Fibroblast of gingiva (primary cell): ENCODE data around the gene ALKBH5.

Source experiments
- DNase-seq: peaks from one replicate; pipeline ENCODE4 v3.0.0-alpha.2; 2011; ENCODE audit warnings: low read depth

The ALKBH5 gene

GRCh38 chr17:18158022-18158600 is 25.5 kb upstream of the ALKBH5 start:
- DNase-seq = peak; percentile 84

DNA sequence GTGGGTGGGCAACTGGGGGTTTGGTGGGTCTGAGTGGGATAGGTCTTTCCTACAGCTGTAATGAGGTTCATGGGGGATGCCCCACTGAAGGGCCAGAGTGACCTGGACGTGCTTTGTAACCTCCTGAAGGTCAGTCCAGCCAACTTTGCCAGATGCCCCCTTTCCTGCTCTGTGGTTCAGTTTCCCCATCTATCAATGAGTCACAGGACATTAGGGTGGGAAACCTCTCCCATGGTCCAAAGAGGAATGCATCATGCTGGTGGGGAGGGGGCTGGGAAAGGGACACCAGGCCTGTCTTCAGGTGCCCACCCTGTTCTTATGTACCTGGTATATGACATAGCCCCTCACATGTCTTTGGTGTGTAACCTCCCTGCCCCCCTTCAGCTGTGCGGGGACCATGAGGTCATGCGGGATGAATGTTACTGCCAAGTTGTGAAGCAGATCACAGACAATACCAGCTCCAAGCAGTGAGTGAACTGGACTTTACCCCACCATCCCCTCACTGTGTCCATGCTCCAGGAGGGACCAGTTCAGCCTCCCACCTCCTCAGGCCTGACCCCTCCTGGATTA is 24.0 kb upstream of the ALKBH5 start:
- DNase-seq = no peak

DNA sequence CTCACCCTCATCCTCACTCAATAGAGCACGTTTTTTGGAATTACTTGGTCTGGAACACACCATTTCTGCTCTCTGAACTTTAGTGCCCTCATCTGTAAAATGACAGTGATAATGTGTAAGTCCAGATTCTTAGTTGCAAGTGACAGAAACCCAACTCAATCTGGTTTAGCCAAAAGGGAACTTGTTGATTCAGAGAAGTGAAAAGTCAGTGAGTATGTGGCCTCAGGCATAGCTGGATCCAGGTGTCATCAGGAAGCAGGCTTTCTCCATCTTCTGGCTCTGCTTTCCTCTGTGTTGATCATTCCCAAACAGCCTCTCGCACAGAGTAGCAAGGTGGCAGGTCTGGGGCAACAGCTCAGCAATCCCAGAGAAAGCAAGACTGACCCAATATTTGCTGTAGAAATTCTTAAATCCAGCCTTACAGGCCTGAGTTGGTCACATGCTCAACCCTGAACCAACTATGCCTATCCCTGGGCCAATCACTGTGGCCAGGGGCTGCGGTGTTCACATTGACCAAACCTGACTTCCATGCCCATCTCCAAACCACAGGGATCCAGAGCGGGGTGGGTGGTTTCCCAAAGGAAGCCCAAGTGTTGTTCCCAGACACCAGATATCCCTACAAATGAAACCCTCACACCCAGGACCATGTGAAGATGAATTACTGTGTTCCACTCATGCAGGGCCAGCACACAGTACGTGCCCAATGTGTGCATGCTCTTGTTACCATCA is 23.3 kb upstream of the ALKBH5 start:
- DNase-seq = no peak

DNA sequence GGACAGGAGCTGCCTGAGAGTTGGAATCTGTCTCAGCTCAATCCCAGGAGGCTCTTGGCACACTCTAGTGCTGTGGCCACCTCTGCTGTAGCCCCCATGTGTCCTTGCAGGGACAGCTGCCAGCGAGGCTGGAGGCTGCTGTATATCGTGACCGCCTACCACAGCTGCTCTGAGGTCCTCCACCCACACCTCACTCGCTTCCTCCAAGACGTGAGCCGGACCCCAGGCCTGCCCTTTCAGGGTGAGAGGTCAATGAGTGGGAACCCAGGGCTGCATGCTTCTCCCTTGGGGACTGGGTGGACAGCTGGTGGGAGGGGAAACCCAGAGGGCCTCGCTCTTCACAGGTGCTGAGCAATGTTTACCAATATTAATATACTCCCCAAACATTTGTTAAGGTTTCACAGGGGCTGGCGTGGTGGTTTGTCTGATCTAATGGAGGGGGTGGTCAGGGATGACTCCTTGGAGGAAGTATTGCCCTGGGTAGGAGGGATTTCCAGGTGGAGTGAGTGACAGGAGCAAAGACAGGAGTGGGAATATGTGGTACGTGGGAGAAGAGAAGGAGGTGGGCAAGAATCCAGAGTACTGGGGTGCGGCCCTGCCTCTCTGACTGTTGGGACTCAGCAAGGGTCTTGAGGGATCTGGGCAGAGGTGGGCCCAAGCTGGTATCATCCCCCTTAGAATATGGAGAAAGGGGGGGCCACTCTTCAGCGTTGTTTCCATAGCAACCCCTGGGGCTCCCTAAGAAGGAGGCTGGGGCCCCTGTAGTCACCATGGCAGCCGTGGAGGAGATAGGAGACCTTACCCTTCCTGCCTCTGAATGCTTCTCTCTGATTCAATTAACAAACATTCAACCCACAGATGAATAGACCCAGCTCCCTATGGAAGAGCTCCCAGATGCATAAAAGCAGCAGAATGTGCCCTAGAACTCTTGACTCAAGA is 22.2 kb upstream of the ALKBH5 start:
- no peak for DNase-seq

GRCh38 chr17:18163547-18163946 is 20.1 kb upstream of the ALKBH5 start:
- DNase-seq = no peak

DNA sequence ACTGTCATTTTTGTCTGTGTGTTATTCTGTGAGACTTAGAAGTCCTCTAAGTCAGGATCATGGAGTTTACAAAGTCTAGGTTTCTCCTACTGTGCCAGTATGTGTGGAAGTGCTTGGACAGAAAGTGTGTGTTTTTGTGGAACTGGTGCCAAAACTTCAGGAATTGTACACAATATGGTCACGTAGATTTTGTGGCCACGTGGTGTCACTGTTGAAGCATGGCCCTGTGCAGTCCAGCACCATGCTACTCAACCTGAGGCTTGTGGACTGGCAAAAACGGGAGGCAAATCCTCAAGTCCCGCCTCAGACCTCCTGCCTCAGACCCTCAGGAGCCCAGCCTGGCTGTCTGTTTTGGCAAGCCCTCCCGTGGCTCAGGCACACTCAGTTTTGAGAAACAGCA is 16.7 kb upstream of the ALKBH5 start:
- no peak for DNase-seq

DNA sequence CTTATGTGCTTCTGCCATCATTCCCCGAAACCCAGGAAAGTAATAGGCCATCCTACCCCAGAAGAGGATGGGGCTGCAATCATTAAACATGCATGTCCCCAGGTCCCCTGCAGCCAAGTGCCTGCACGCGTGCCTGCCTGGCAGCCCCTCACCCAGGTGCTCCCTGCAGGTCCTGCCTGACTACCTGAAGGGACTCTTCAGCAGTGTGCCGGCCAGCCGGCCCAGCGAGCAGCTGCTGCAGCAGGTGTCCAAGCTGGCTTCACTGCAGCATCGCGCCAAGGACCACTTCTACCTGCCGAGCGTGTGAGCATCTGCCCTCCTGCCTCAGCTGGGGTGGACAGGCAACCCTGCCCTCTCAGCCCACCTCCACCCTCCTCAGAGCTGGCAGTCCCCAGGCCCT is 16.2 kb upstream of the ALKBH5 start:
- no peak for DNase-seq

DNA sequence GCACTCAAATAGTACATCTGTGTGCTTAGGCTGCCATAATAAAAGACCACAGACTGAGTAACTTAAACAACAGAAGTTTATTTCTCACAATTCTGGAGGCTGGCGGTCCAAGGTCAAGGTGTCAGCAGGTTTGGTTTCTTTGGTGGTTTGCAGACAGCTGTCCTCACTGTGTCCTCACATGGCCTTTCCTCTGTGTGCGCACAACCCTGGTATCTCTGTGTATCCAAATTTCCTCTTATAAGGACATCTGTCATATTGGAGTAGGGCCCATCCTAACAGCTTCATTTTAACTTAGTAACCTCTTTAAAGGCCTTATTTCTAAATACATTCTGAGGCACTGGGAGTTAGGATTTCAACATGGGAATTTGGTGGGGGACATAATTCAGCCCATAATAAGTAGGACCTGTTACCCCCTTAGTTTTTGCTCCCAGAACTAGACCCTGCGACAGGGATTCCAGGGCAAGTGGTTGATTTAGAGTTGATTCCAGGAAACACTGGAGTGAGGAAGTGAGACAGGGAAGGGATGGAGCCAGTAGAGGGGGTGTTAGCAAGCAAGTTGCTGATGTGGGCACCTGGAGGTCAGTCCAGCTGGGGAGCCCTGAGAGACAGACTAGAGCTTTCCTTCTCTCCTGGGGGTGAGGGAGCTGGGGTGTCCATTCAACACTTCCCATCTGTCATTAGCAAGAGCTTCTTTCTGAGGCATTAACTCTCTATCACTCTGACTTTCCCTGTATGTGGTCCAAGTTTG is 10.9 kb upstream of the ALKBH5 start:
- DNase-seq = no peak

DNA sequence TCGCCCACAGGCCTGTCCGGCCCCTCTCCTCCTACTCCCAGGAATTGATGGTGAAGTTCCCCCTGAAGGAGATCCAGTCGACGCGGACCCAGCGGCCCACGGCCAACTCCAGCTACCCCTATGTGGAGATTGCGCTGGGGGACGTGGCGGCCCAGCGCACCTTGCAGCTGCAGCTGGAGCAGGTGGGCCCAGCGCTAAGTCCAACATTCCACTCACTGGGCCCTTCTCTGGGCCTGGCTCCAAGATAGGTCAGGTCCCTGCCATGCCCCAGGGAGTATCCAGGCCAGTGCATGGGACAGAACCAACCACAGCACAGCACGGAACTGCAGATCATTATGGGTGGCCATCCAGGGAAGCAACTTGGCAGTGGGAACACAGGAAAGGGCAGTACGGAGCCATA is 9.9 kb upstream of the ALKBH5 start:
- DNase-seq = no peak

DNA sequence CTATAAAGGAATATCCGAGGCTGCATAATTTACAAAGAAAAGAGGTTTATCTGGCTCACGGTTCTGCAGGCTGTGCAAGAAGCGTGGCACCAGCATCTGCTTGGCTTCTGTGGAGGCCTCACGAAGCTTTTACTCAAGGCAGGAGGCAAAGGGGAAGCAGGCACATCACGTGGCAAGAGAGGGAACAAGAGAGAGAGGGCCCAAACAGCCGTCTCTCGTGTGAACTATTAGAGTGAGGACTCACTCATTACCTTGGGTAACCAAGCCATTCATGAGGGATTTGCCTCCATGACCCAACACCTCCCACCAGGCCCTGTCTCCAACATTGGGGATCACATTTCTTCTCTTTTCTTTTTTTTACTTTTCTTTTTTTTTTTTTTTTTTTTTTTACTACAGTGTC is 7.5 kb upstream of the ALKBH5 start:
- no peak for DNase-seq

- DNase-seq = no peak
Observed at GRCh38 chr17:18177133-18177532, 6.5 kb upstream of the ALKBH5 start.

DNA sequence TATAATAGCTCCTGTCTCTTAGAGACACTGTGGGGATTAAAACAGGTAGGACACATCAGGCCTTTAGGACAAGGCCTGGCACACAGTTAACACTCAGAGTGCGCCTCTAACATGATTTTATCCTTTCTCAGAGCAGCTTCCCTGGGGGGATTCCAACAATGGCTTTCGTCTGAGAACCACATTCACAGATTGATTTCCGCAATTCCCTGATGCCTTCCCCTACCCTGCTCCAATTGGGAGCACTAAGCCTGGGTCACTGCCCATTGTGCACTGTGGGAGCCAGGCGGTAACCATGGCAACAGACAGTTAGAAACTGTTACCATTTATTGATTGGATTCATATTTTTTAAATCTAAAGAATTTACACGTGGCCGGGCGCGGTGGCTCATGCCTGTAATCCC is 5.9 kb upstream of the ALKBH5 start:
- no peak for DNase-seq

DNA sequence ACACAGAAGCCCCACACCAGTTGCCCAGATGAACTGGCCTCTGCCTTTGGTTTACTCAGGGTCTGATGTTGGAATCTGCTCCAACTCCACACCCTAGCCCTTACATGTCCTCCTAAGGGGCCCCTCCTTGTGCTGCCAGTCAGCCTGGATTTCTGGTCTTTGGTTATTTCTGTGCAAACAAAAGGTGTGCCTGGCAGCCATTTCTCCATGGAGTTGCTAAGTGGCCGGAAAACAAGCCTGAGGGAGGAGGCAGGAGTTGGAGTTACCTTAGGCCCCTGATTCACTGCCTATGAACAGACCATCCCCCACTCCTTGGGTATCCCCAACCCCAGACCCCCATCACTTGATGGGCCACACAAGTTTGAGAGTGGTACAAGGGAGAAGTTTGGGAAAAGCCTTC is 4.4 kb upstream of the ALKBH5 start:
- no peak for DNase-seq

DNA sequence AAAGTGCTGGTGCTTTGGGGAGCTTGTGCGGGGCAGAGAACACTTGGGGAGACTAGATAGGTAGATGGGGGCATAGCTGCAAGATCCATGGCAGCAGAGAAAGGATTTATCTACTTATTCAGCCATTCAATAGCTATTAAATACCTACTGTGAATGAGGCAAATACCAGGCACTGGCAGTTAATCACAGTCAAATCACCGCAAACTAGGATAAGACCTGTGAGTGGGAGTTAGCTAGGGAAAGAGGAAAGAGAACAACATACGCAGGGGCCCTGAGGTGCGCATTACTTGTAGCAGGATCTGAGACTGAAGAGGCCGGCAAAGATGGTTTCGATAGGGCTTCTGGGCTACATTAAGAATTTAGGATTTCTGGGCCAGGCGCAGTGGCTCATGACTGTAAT is 3.8 kb upstream of the ALKBH5 start:
- no peak for DNase-seq

DNA sequence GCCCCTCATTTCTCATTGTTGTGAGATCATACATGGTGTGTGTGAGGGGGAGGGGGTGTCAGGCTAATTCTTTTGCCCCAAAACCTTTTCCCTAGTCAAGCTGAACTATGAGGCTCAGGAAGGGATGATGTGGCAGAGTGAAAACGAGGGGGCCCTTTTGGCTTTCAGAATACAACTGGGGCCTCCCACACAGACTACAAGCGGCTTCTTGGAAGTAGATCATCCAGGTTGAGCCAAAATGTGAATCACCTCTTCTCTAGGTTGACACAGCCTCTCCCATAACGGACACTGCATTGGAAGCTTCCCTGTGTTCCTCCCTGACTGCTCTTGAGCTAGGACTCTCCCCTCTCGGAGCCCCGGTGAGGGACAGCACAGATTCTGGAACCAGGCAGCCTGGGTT is 2.3 kb upstream of the ALKBH5 start:
- no peak for DNase-seq

DNA sequence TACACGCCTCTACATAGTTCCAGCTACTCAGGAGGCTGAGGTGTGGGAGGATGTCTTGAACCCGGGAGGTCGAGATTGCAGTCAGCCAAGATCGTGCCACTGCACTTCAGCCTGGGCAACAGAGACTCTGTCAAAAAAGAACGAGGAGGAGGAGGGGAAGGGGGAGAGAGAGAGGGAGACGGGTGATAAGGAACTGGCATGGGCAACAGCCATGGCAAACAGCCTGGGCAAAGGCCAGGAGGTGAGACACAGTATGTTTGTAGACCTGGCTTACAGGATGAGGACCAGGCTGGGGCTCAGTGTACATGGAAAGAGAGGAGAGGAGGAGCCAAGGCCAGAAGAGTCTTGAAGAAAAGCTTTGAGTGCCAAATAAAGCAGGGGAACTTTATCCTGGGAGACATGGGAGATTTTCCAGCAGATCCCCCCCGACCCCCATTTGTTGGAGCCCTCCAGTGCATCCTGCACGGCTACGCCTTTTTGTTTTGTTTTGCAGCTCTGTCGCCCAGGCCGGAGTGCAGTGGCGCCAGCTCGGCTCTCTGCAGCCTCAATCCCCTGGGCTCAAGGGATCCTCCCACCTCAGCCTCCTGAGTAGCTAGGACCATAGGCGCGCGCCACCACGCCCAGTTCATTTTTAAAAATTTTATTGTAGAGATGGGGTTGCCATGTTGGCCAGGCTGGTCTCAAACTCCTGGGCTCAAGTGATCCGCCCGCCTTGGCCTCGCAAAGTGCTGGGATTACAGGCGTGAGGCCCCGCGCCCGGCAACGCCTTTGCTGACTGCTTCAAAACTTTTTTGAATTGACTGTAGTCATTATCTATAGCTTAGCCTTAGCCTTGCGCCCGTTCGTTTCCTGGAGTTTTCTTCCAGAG is 1.3 kb upstream of the ALKBH5 start:
- DNase-seq = no peak

- DNase-seq = peak; percentile 83
Observed at GRCh38 chr17:18182978-18183333, 672 bp upstream of the ALKBH5 start.

GRCh38 chr17:18184143-18185031 is 759 bp downstream of the ALKBH5 start:
- peak; percentile 37 for DNase-seq

DNA sequence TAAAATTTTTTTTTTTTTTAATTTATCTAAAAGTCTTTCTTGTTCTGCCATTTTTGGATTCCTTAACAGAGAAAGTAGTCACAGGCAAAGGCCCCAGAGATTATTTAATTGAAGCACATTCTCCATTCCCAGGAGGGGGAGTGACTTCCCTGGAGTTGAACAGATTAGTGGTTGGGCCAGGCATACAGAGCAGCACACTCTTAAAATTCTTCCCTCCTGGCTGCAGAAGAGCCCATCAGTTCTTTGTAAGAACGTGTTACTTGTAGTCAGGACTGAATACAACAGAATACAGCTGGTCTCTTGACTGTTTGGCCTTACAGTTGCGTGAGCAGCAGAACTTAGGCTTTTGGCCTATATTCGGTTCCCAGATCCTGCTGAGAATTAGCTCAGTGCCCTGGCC is 1.8 kb downstream of the ALKBH5 start:
- peak; percentile 32 for DNase-seq
